CD4-positive, alpha-beta T cell (primary cell): ENCODE results near the gene MYZAP. TPM values are rescaled to one million over a fixed set of nuclear protein-coding genes. Genes with fewer than 3 reads are reported as not detected.

Source experiments
- ATAC-seq: fragments of 200-7000 bp; cut with Tn5 transposase; one replicate; pipeline ENCODE4 v1.10.0; 2022; ENCODE audit warnings: mild to moderate bottlenecking; ENCODE audit not compliant: poor library complexity
- CTCF ChIA-PET: fragments of 350-600 bp; sonication (Branson Sonifier 250); formaldehyde crosslinking; loops from one replicate; lab custom pipeline; 2021; ENCODE audit warnings: antibody characterized with exemption, inconsistent platforms; lab: Charles Lee
- POLR2A ChIA-PET: fragments of 350-600 bp; sonication (Branson Sonifier 250); formaldehyde crosslinking; loops from one replicate; lab custom pipeline; 2021; ENCODE audit warnings: antibody characterized with exemption, inconsistent platforms; lab: Charles Lee
- DNase-seq, 14 experiments: peaks; one replicate each; pipeline ENCODE4 v3.0.0-alpha.2; 2013 to 2020; ENCODE audit warnings: mixed read lengths in 2 of 14
- H3K27ac ChIP-seq, 2 donors: one replicate each; pipeline versions ENCODE4 v1.5.1 to v1.7.0; 2013; ENCODE audit warnings: low read length in 2 of 2, low read depth in 1 of 2, mild to moderate bottlenecking in 1 of 2
- H3K27me3 ChIP-seq, 2 experiments: 1 replicate in 1 of 2; 2 replicates in 1 of 2; pipeline versions ENCODE4 v1.6.1 to v1.7.0; 2013; ENCODE audit warnings: low read length in 2 of 2, control low read depth in 1 of 2, mild to moderate bottlenecking in 1 of 2, moderate library complexity in 1 of 2; ENCODE audit not compliant: insufficient read depth in 2 of 2, control insufficient read depth in 1 of 2
- H3K36me3 ChIP-seq: one replicate; pipeline ENCODE4 v1.6.1; 2013; ENCODE audit warnings: low read length, control low read depth; ENCODE audit not compliant: insufficient read depth
- H3K4me1 ChIP-seq: one replicate; pipeline ENCODE4 v1.6.1; 2013; ENCODE audit warnings: low read length, control low read depth; ENCODE audit not compliant: insufficient read depth
- H3K4me3 ChIP-seq: one replicate; pipeline ENCODE4 v1.5.1; 2013; ENCODE audit warnings: mild to moderate bottlenecking, low read length, moderate library complexity
- H3K9me3 ChIP-seq, 2 experiments: 1 replicate in 1 of 2; 2 replicates in 1 of 2; pipeline versions ENCODE4 v1.6.1 to v1.7.0; 2013; ENCODE audit warnings: low read length in 2 of 2, mild to moderate bottlenecking in 2 of 2, control low read depth in 1 of 2, moderate library complexity in 1 of 2; ENCODE audit not compliant: control insufficient read depth in 1 of 2, insufficient read depth in 1 of 2
- H3K27ac Mint-ChIP-seq: one replicate; pipeline ENCODE4 v1.8.0; 2020; ENCODE audit warnings: mixed read lengths
- H3K27me3 Mint-ChIP-seq: one replicate; pipeline ENCODE4 v1.8.0; 2021; ENCODE audit warnings: mixed read lengths
- H3K36me3 Mint-ChIP-seq: one replicate; pipeline ENCODE4 v1.8.0; 2021; ENCODE audit warnings: low read depth, mixed read lengths
- H3K4me1 Mint-ChIP-seq: one replicate; pipeline ENCODE4 v1.8.0; 2021; ENCODE audit warnings: low read depth, mixed read lengths
- H3K4me3 Mint-ChIP-seq: one replicate; pipeline ENCODE4 v1.8.0; 2020; ENCODE audit warnings: mild to moderate bottlenecking, mixed read lengths
- H3K9me3 Mint-ChIP-seq: one replicate; pipeline ENCODE4 v1.8.0; 2020; ENCODE audit warnings: mixed read lengths
- CTCF ChIP-seq: fragments of 200-600 bp; IDR thresholded peaks from one replicate; pipeline ENCODE4 v1.8.0; 2022; ENCODE audit warnings: antibody characterized with exemption, mild to moderate bottlenecking
- intact Hi-C, 2 experiments: fragments of 100-400 bp; cut with DNase I in 1 of 2; cut with micrococcal nuclease in 1 of 2; formaldehyde crosslinking; loops; one replicate each; pipeline versions ENCODE4 v1.15.1 to v1.9.0; 2023 to 2025; cut with DNase I, micrococcal nuclease
- total RNA-seq, 174 experiments: library from RNA in 2 of 174; stranded (reverse) in 2 of 174; gene quantifications; one replicate each; pipeline ENCODE4 v1.2.3 and lab custom pipeline; 2021 to 2026

Gene MYZAP
- total RNA-seq, 2 experiments from 2014 or later = 0.66 to 1.1 TPM

GRCh38 chr15:57691082-57691481, 99.4 kb downstream of the MYZAP start:
- H3K27me3 ChIP-seq = no peaks in the 10 kb centered on the region
- H3K9me3 ChIP-seq = no peaks in the 10 kb centered on the region
- H3K27ac ChIP-seq = no peak overlapping the region
- intact Hi-C loops = no loop called here
- Mint-ChIP-seq H3K27me3 (no peaks in the 10 kb centered on the region), H3K4me3 (no peak overlapping the region), H3K27ac (no peak overlapping the region), H3K9me3 (no peaks in the 10 kb centered on the region), H3K4me1 (no peaks in the 10 kb centered on the region), H3K36me3 (no peaks in the 10 kb centered on the region)
- no peaks in the 10 kb centered on the region for H3K4me1 ChIP-seq
- no peak for DNase-seq
- POLR2A ChIA-PET = no interaction called here
- no peaks in the 10 kb centered on the region for H3K36me3 ChIP-seq
- ATAC-seq = no peak
- H3K4me3 ChIP-seq = no peak overlapping the region
- CTCF ChIA-PET = no interaction called here
- TF ChIP-seq CTCF = no peak

GRCh38 chr15:57692709-57693108, 101.0 kb downstream of the MYZAP start:
- ChIA-PET POLR2A (interaction anchor here (0.6 kb wide), 1 partner anchor 55 kb away, joined by 3 read pairs; no protein-coding TSS in a partner anchor), CTCF (interaction anchor here (0.7 kb wide), 1 partner anchor 11 kb away, joined by 4 read pairs; no protein-coding TSS in a partner anchor)
- Histone ChIP-seq H3K27ac (no peak overlapping the region), H3K27me3 (no peaks in the 10 kb centered on the region), H3K4me3 (no peak overlapping the region), H3K36me3 (no peaks in the 10 kb centered on the region), H3K4me1 (no peaks in the 10 kb centered on the region), H3K9me3 (no peaks in the 10 kb centered on the region)
- peaks cover 12% of the 10 kb centered on the region for H3K27me3 Mint-ChIP-seq
- no peaks in the 10 kb centered on the region for H3K4me1 Mint-ChIP-seq
- H3K27ac Mint-ChIP-seq = no peak overlapping the region
- intact Hi-C loops = no loop called here
- ATAC-seq = no peak
- DNase-seq = no peak
- no peak for TF ChIP-seq CTCF
- no peaks in the 10 kb centered on the region for H3K9me3 Mint-ChIP-seq
- no peak overlapping the region for H3K4me3 Mint-ChIP-seq
- H3K36me3 Mint-ChIP-seq = no peaks in the 10 kb centered on the region

- H3K36me3 ChIP-seq = no peaks in the 10 kb centered on the region
- no peaks in the 10 kb centered on the region for H3K4me1 ChIP-seq
- H3K27ac ChIP-seq = no peak overlapping the region
- no peak for TF ChIP-seq CTCF
- DNase-seq (no peak), ATAC-seq (no peak)
- no peak overlapping the region for H3K27ac Mint-ChIP-seq
- intact Hi-C loops = no loop called here
- ChIA-PET CTCF (no interaction called here), POLR2A (no interaction called here)
- H3K9me3 Mint-ChIP-seq = no peaks in the 10 kb centered on the region
- no peaks in the 10 kb centered on the region for H3K4me1 Mint-ChIP-seq
- no peaks in the 10 kb centered on the region for H3K36me3 Mint-ChIP-seq
- H3K4me3 Mint-ChIP-seq = no peak overlapping the region
- no peak overlapping the region for H3K4me3 ChIP-seq
- no peaks in the 10 kb centered on the region for H3K27me3 ChIP-seq
- peaks cover 18% of the 10 kb centered on the region for H3K27me3 Mint-ChIP-seq
- H3K9me3 ChIP-seq = no peaks in the 10 kb centered on the region
Observed at GRCh38 chr15:57694279-57694678, 102.6 kb downstream of the MYZAP start.
